IMR-90 (cell line): ENCODE data around the gene TOP2B. TPM values are rescaled to one million over a fixed set of nuclear protein-coding genes. Genes with fewer than 3 reads are reported as not detected.

Experiments used
- ATAC-seq: fragments of 200-7000 bp; cut with Tn5 transposase; 2 replicates; pipeline ENCODE4 v1.9.1; 2020; ENCODE audit warnings: low read depth, mild to moderate bottlenecking, moderate library complexity
- BruUV-seq: library from RNA; stranded (reverse); fragments of 400-500 nt; replicated peaks from 2 replicates; lab custom pipeline; 2021; lab: Mats Ljungman, UMichigan
- CTCF ChIA-PET: fragments of 300-600 bp; formaldehyde crosslinking; extraction: SDS; loops from one replicate; lab custom pipeline; 2021; ENCODE audit warnings: antibody characterized with exemption; lab: Yijun Ruan, JAX
- POLR2A ChIA-PET: fragments of 300-600 bp; sonication (Branson Sonifier 250); formaldehyde crosslinking; loops from one replicate; lab custom pipeline; 2022; ENCODE audit warnings: antibody characterized with exemption; ENCODE audit not compliant: unreplicated experiment; lab: Charles Lee
- DNase-seq: peaks from one replicate; pipeline ENCODE4 v3.0.0; 2013
- H2AFZ ChIP-seq: replicated peaks from 2 replicates; pipeline ENCODE3; 2013; ENCODE audit warnings: low read length, mild to moderate bottlenecking; ENCODE audit not compliant: poor library complexity
- H2AK5ac ChIP-seq: 2 replicates; pipeline ENCODE4 v1.6.1; 2013; ENCODE audit warnings: low read depth, low read length, inconsistent platforms
- H2AK9ac ChIP-seq: replicated peaks from 2 replicates; pipeline ENCODE3; 2013; ENCODE audit warnings: mild to moderate bottlenecking, low read depth, low read length, moderate library complexity; ENCODE audit not compliant: poor library complexity
- H2BK120ac ChIP-seq: 2 replicates; pipeline ENCODE4 v1.6.1; 2013; ENCODE audit warnings: low read depth, low read length, inconsistent platforms
- H2BK15ac ChIP-seq: 3 replicates; pipeline ENCODE4 v1.6.1; 2013; ENCODE audit warnings: low read depth, low read length, inconsistent platforms
- H2BK20ac ChIP-seq: 2 replicates; pipeline ENCODE4 v1.6.1; 2013; ENCODE audit warnings: low read depth, mild to moderate bottlenecking, inconsistent platforms, low read length, moderate library complexity
- H2BK5ac ChIP-seq: 2 replicates; pipeline ENCODE4 v1.6.1; 2013; ENCODE audit warnings: mild to moderate bottlenecking, low read depth, low read length, inconsistent platforms; ENCODE audit not compliant: poor library complexity, severe bottlenecking
- H3K14ac ChIP-seq: replicated peaks from 2 replicates; pipeline ENCODE4 v1.6.1; 2013; ENCODE audit warnings: low read depth, low read length, inconsistent platforms
- H3K18ac ChIP-seq: 2 replicates; pipeline ENCODE4 v1.6.1; 2013; ENCODE audit warnings: low read depth, low read length, control low read depth
- H3K23ac ChIP-seq: 2 replicates; pipeline ENCODE4 v1.6.1; 2013; ENCODE audit warnings: low read depth, low read length, inconsistent platforms
- H3K27ac ChIP-seq: 2 replicates; pipeline ENCODE4 v1.5.1; 2013; ENCODE audit warnings: mild to moderate bottlenecking, control low read depth, low read length; ENCODE audit not compliant: insufficient read depth
- H3K27me3 ChIP-seq: 2 replicates; pipeline ENCODE4 v1.6.1; 2013; ENCODE audit warnings: low read length; ENCODE audit not compliant: control insufficient read depth, insufficient read depth
- H3K36me3 ChIP-seq: 2 replicates; pipeline ENCODE4 v1.6.1; 2013; ENCODE audit warnings: low read length, mixed read lengths; ENCODE audit not compliant: control insufficient read depth, insufficient read depth
- H3K4ac ChIP-seq: 2 replicates; pipeline ENCODE4 v1.6.1; 2013; ENCODE audit warnings: low read depth, low read length, inconsistent platforms
- H3K4me1 ChIP-seq: 2 replicates; pipeline ENCODE4 v1.6.1; 2013; ENCODE audit warnings: low read length, mixed read lengths; ENCODE audit not compliant: control insufficient read depth, insufficient read depth
- H3K4me2 ChIP-seq: 2 replicates; pipeline ENCODE4 v1.6.1; 2013; ENCODE audit warnings: low read depth, mild to moderate bottlenecking, control low read depth, low read length, moderate library complexity
- H3K4me3 ChIP-seq: 2 replicates; pipeline ENCODE4 v1.5.1; 2013; ENCODE audit warnings: low read depth, mild to moderate bottlenecking, control low read depth, low read length, moderate library complexity; ENCODE audit not compliant: insufficient read depth
- H3K56ac ChIP-seq: 2 replicates; pipeline ENCODE4 v1.6.1; 2013; ENCODE audit warnings: low read length, inconsistent platforms; ENCODE audit not compliant: insufficient read depth; ENCODE audit errors: extremely low read depth
- H3K79me1 ChIP-seq, 2 experiments: 2 replicates each; pipeline ENCODE4 v1.6.1; 2013; ENCODE audit warnings: low read length in 2 of 2, inconsistent platforms in 1 of 2, low read depth in 1 of 2
- H3K9ac ChIP-seq: 2 replicates; pipeline ENCODE4 v1.6.1; 2013; ENCODE audit warnings: low read depth, low read length, control low read depth
- H3K9me1 ChIP-seq: 2 replicates; pipeline ENCODE4 v1.6.1; 2013; ENCODE audit warnings: low read length, inconsistent platforms; ENCODE audit not compliant: insufficient read depth
- H3K9me3 ChIP-seq: 2 replicates; pipeline ENCODE4 v1.6.1; 2013; ENCODE audit warnings: low read length; ENCODE audit not compliant: control insufficient read depth, insufficient read depth
- H4K20me1 ChIP-seq: 2 replicates; pipeline ENCODE4 v1.6.1; 2013; ENCODE audit warnings: low read length, inconsistent platforms; ENCODE audit not compliant: insufficient read depth
- H4K5ac ChIP-seq: 2 replicates; pipeline ENCODE4 v1.6.1; 2013; ENCODE audit warnings: mild to moderate bottlenecking, low read depth, low read length, control low read depth
- H4K8ac ChIP-seq, 2 experiments: 2 replicates each; pipeline ENCODE4 v1.6.1; 2013; ENCODE audit warnings: low read depth in 2 of 2, low read length in 2 of 2, control low read depth in 1 of 2, inconsistent platforms in 1 of 2
- H4K91ac ChIP-seq: 2 replicates; pipeline ENCODE4 v1.6.1; 2013; ENCODE audit warnings: low read depth, low read length, inconsistent platforms; ENCODE audit not compliant: insufficient read depth
- BHLHE40 ChIP-seq: fragments of 150-350 bp; IDR thresholded peaks from 2 replicates; pipeline ENCODE4 v1.6.1; 2016; ENCODE audit warnings: mild to moderate bottlenecking, low read depth, low read length
- CEBPB ChIP-seq: IDR thresholded peaks from 2 replicates; pipeline ENCODE4 v1.6.1; 2012; ENCODE audit warnings: low read depth, low read length, improper control_type of control experiment
- CHD1 ChIP-seq: IDR thresholded peaks from 2 replicates; pipeline ENCODE4 v1.6.1; 2012; ENCODE audit warnings: low read depth, low read length, improper control_type of control experiment
- FOS ChIP-seq: fragments of 150-350 bp; IDR thresholded peaks from 2 replicates; pipeline ENCODE4 v1.6.1; 2016; ENCODE audit warnings: low read depth, low read length
- MAFK ChIP-seq: IDR thresholded peaks from 2 replicates; pipeline ENCODE4 v1.6.1; 2012; ENCODE audit warnings: low read depth, low read length, improper control_type of control experiment
- MAZ ChIP-seq: IDR thresholded peaks from 2 replicates; pipeline ENCODE4 v1.6.1; 2012; ENCODE audit warnings: low read depth, mild to moderate bottlenecking, low read length, improper control_type of control experiment, moderate library complexity, borderline replicate concordance
- MXI1 ChIP-seq: IDR thresholded peaks from 2 replicates; pipeline ENCODE4 v1.6.1; 2012; ENCODE audit warnings: low read depth, mild to moderate bottlenecking, low read length, moderate library complexity, borderline replicate concordance
- NFE2L2 ChIP-seq: fragments of 150-350 bp; IDR thresholded peaks from 2 replicates; pipeline ENCODE4 v1.6.1; 2016; ENCODE audit warnings: low read depth, mild to moderate bottlenecking, low read length
- POLR2A ChIP-seq: IDR thresholded peaks from 2 replicates; pipeline ENCODE4 v1.6.1; 2012; ENCODE audit warnings: mild to moderate bottlenecking, low read depth, low read length
- RCOR1 ChIP-seq: IDR thresholded peaks from 2 replicates; pipeline ENCODE4 v1.6.1; 2012; ENCODE audit warnings: mild to moderate bottlenecking, low read length, improper control_type of control experiment; ENCODE audit not compliant: insufficient replicate concordance
- RFX5 ChIP-seq: IDR thresholded peaks from 2 replicates; pipeline ENCODE4 v1.8.0; 2012; ENCODE audit warnings: low read depth, mild to moderate bottlenecking, low read length, moderate library complexity
- SMC3 ChIP-seq: fragments of 150-350 bp; IDR thresholded peaks from 2 replicates; pipeline ENCODE4 v1.6.1; 2016; ENCODE audit warnings: low read depth, mild to moderate bottlenecking, antibody characterized with exemption, low read length, moderate library complexity
- dilution Hi-C: fragments of 300-500 bp; cut with HindIII; formaldehyde crosslinking; loops from one replicate; pipeline ENCODE4 v1.14.3; 2018; ENCODE audit warnings: low sequenced_read_pairs; ENCODE audit not compliant: unreplicated experiment
- in situ Hi-C: fragments of 300-500 bp; cut with MboI; formaldehyde crosslinking; loops from 3 replicates; pipeline ENCODE4 v1.14.3; 2019; ENCODE audit warnings: low sequenced_read_pairs, inconsistent platforms, mixed read lengths
- intact Hi-C: fragments of 100-400 bp; cut with micrococcal nuclease; formaldehyde crosslinking; loops from 2 replicates; pipeline ENCODE4 v1.10.0; 2022
- polyA plus RNA-seq, 3 experiments: library from polyadenylated mRNA; depleted of rRNA; stranded (reverse); fragments of >200 nt; gene quantifications; 2 replicates each; pipeline ENCODE4 v1.2.3, GENCODE V29; 2012; ENCODE audit warnings: low replicate concordance in 1 of 3
- total RNA-seq: library from RNA; depleted of rRNA; stranded (reverse); fragments of >200 nt; gene quantifications from 2 replicates; pipeline ENCODE4 v1.2.3, GENCODE V29; 2012
- TF ChIP-seq, protein P1 (sequence below): fragments of 150-350 bp; IDR thresholded peaks from 2 replicates; pipeline ENCODE4 v1.6.1; 2016; ENCODE audit warnings: low read depth, mild to moderate bottlenecking, low read length, moderate library complexity, borderline replicate concordance

Gene TOP2B
- total and polyA plus RNA-seq, 2 of the 4 experiments (the other 2 are of a cell fraction) = 45.5 to 53.4 TPM

DNA sequence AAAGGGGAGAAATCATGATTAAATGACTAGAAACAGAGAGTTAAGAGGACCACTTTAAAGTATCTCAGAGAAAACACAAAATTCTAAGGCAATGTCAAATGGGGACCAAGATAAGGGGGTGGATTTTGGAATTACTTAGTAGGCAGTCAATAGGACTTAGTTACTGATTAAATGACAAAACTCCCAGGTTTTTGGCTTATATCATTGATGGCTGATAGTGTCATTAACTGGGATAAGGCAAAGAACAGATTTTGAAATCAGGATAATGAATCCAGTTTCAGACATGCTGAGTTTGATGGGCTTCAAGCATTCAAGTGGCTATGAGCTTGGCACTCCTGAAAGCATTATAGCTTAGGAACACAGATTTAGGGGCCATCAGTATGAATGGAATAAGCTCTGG is 53.9 kb downstream of the TOP2B start:
- no peak for ATAC-seq

More for the DNA sequence above, 53.9 kb downstream of the TOP2B start:
- no peak overlapping the region for H2BK20ac ChIP-seq
- H3K36me3 ChIP-seq = peaks cover 20% of the 10 kb centered on the region; the same call in 1 of the 2 replicates
- no peak overlapping the region for H3K9ac ChIP-seq
- no peak overlapping the region for H3K14ac ChIP-seq
- no peak overlapping the region for H2AK5ac ChIP-seq
- H3K9me3 ChIP-seq = no peaks in the 10 kb centered on the region
- CTCF ChIA-PET = no interaction called here
- no peak overlapping the region for H3K27ac ChIP-seq
- no peak overlapping the region for H4K8ac ChIP-seq
- no peaks in the 10 kb centered on the region for H3K4me1 ChIP-seq
- no TSS peak for BruUV-seq
- no peak overlapping the region for H2BK5ac ChIP-seq
- TF ChIP-seq POLR2A (no peak), MAFK (no peak), SMC3 (no peak), MAZ (no peak), BHLHE40 (no peak), CEBPB (no peak), NFE2L2 (no peak), RCOR1 (no peak), CHD1 (no peak), FOS (no peak), RFX5 (no peak), MXI1 (no peak)
- TF ChIP-seq, protein P1, sequence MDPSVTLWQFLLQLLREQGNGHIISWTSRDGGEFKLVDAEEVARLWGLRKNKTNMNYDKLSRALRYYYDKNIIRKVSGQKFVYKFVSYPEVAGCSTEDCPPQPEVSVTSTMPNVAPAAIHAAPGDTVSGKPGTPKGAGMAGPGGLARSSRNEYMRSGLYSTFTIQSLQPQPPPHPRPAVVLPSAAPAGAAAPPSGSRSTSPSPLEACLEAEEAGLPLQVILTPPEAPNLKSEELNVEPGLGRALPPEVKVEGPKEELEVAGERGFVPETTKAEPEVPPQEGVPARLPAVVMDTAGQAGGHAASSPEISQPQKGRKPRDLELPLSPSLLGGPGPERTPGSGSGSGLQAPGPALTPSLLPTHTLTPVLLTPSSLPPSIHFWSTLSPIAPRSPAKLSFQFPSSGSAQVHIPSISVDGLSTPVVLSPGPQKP = no peak
- intact Hi-C loops = no loop called here
- no peak overlapping the region for H2AFZ ChIP-seq
- H2BK15ac ChIP-seq = no peak overlapping the region
- H3K4ac ChIP-seq = no peak overlapping the region
- no peak for DNase-seq
- dilution Hi-C loops = no loop called here
- H2AK9ac ChIP-seq = no peak overlapping the region
- no peak overlapping the region for H3K4me3 ChIP-seq
- POLR2A ChIA-PET = no interaction called here
- H3K23ac ChIP-seq = no peak overlapping the region
- H4K5ac ChIP-seq = no peak overlapping the region
- no peaks in the 10 kb centered on the region for H3K9me1 ChIP-seq
- H4K20me1 ChIP-seq = no peaks in the 10 kb centered on the region
- no peak overlapping the region for H3K4me2 ChIP-seq
- H3K18ac ChIP-seq = no peak overlapping the region
- H2BK120ac ChIP-seq = no peak overlapping the region
- no peak overlapping the region for H3K56ac ChIP-seq
- H4K91ac ChIP-seq = no peak overlapping the region
- H3K79me1 ChIP-seq = peaks cover 0 to 4% of the 10 kb centered on the region in 2 experiments; a peak in 1 of 4 replicates
- H3K27me3 ChIP-seq = no peaks in the 10 kb centered on the region
- in situ Hi-C loops = no loop called here
